WERI-Rb-1 (cell line): ENCODE measurements around the gene TKT.
"Not testable (repeated sequence)": the region's sequence is repeated elsewhere in the genome, so short reads cannot be mapped to it uniquely, and the experiment has no call there.

Experiments
- DNase-seq: peaks from one replicate; pipeline ENCODE4 v3.0.0-alpha.2; 2020
- H3K27ac ChIP-seq: fragments of 250-450 bp; sonication (Bioruptor Pico); 2 replicates; pipeline ENCODE4 v1.5.1; 2020; ENCODE audit warnings: mild to moderate bottlenecking, moderate library complexity
- H3K27me3 ChIP-seq: fragments of 250-450 bp; sonication (Bioruptor Pico); 2 replicates; pipeline ENCODE4 v1.5.1; 2021; ENCODE audit warnings: mild to moderate bottlenecking, low read depth, moderate library complexity; ENCODE audit not compliant: insufficient read depth, severe bottlenecking
- H3K36me3 ChIP-seq: fragments of 250-450 bp; sonication (Bioruptor Pico); 2 replicates; pipeline ENCODE4 v1.5.1; 2020; ENCODE audit warnings: mild to moderate bottlenecking, moderate library complexity
- H3K4me3 ChIP-seq: 2 replicates; pipeline ENCODE4 v1.5.1; 2011; ENCODE audit warnings: low read depth, mild to moderate bottlenecking, control low read depth, low read length
- H3K9me3 ChIP-seq: fragments of 250-450 bp; sonication (Bioruptor Pico); 2 replicates; pipeline ENCODE4 v1.5.1; 2021; ENCODE audit warnings: mild to moderate bottlenecking, moderate library complexity; ENCODE audit not compliant: severe bottlenecking
- CTCF ChIP-seq: IDR thresholded peaks from 2 replicates; pipeline ENCODE4 v1.5.1; 2011; ENCODE audit warnings: low read depth, mild to moderate bottlenecking, control low read depth, inconsistent platforms, low read length

TKT gene

GRCh38 chr3:53278667-53279066 lies 22.8 kb upstream of the TKT start:
- Histone ChIP-seq H3K27ac (no peak overlapping the region), H3K27me3 (no peaks in the 10 kb centered on the region), H3K36me3 (no peaks in the 10 kb centered on the region), H3K4me3 (no peak overlapping the region), H3K9me3 (no peaks in the 10 kb centered on the region)
- no peak for DNase-seq
- no peak for TF ChIP-seq CTCF

DNA sequence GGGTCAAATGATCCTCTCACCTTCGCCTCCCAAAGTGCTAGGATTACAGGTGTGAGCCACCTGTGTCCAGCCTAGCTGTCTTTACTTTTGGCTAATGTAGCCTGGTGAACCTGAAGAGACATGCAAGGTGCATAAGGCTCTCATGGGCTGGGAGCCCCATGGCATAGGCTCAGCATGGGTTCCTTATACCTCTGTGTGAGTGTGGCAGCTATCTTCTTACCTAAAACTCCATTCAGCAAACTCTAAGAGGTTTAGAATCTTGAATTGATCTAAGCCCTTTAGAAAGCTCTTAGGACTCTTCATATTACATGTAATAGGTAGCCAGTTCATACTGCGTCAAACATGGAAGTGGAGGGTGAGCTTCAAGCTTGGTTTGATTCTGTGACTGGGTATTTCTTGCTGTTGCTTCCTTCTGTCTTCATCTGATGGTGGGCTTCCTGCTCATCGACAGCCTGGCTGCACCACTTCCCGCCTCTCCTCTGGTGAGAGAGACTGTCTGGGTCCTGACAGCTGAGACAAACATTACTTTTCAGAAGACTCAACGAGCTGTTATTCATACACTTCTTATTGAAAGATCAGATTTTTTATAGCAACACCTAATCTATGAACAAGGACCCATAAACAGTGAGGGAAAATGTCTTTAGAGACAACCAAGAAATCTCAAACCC lies 19.2 kb upstream of the TKT start:
- no peaks in the 10 kb centered on the region for H3K9me3 ChIP-seq
- no peak for TF ChIP-seq CTCF
- no peak overlapping the region for H3K27ac ChIP-seq
- DNase-seq: no peak
- H3K4me3 ChIP-seq: no peak overlapping the region
- no peaks in the 10 kb centered on the region for H3K27me3 ChIP-seq
- H3K36me3 ChIP-seq: no peaks in the 10 kb centered on the region

DNA sequence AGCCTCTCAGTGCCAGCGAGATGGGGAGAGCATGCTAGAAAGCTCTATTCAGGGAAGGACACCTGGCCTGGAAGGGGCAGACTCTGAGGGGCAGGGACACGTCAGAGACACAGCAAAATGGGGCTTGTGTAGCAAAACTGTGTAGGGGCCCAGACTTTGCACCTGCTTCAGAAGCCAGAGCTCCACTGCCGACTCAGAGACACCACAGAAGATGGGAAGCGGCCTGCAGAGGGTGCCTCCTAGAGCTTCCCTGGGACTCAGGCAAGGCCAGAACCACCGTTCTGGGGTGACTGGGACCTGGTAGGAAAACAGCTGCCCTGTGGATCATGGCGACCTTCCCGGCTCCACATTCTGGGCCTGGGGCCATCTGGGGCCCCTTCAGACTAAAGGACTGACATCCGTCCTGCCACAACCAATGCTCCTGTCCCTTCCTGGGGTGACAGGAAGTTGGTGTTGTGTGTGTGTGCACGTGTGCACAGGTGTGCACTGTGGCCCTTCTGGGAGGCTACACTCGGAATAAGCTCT lies 17.4 kb upstream of the TKT start:
- TF ChIP-seq CTCF: no peak
- H3K9me3 ChIP-seq: no peaks in the 10 kb centered on the region

GRCh38 chr3:53269888-53270880 lies 14.4 kb upstream of the TKT start:
- no peaks in the 10 kb centered on the region for H3K27me3 ChIP-seq
- peak; percentile 53 for DNase-seq
- no peak for TF ChIP-seq CTCF
- H3K9me3 ChIP-seq: no peaks in the 10 kb centered on the region
- H3K27ac ChIP-seq: peak overlapping the region; percentile 16
- no peaks in the 10 kb centered on the region for H3K36me3 ChIP-seq
- H3K4me3 ChIP-seq: no peak overlapping the region

More for the DNA sequence above, 17.4 kb upstream of the TKT start:
- DNase-seq: no peak
- no peak overlapping the region for H3K4me3 ChIP-seq
- no peaks in the 10 kb centered on the region for H3K36me3 ChIP-seq
- no peak overlapping the region for H3K27ac ChIP-seq
- no peaks in the 10 kb centered on the region for H3K27me3 ChIP-seq

GRCh38 chr3:53269193-53269592 lies 13.4 kb upstream of the TKT start:
- not testable (repeated sequence) for H3K27ac ChIP-seq, H3K9me3 ChIP-seq, H3K27me3 ChIP-seq, H3K36me3 ChIP-seq, DNase-seq, H3K4me3 ChIP-seq

GRCh38 chr3:53267766-53268165 lies 11.9 kb upstream of the TKT start:
- H3K27ac ChIP-seq: no peak overlapping the region
- H3K36me3 ChIP-seq: no peaks in the 10 kb centered on the region
- H3K4me3 ChIP-seq: no peak overlapping the region
- DNase-seq: no peak
- no peak for TF ChIP-seq CTCF
- no peaks in the 10 kb centered on the region for H3K27me3 ChIP-seq
- no peaks in the 10 kb centered on the region for H3K9me3 ChIP-seq
